ENCODE measurements around the gene C7orf57.

- no peak for TF ChIP-seq CTCF (IDR thresholded peaks at IDR 0.05)
- no peak for TF ChIP-seq POLR2A (IDR thresholded peaks at IDR 0.05)
Observed at GRCh38 chr7:48102530-48102929, 67.2 kb downstream of the C7orf57 start.
